ENCODE data around the gene SCRT2. TPM values are rescaled to one million over a fixed set of nuclear protein-coding genes. Genes with fewer than 3 reads are reported as not detected.

SCRT2 gene
- total RNA-seq, 1 donor, result not detected

DNA sequence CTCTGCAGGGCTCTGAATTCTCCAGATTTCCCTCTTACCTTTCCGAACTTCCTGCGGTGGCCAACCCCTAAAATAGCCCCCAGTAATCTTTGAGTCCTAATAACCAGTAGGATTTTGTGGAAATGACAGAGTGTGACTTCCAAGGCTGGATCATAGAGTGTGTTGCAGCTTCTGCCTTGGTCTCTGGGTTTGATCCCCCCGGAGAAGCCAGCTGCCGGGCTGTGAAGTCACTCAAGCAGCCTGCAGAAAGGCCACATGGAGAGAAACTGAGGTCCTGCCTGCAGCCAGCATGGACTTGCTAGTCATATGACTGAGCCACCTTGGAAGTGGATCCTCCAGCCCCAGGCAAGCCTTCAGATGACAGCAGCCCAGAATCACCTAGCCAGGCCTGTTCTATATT, 46.3 kb upstream of the SCRT2 start:
- no peak overlapping the region for H3K27ac ChIP-seq (ENCODE audit: low read depth, low read length)
- no peak for DNase-seq (ENCODE audit: insufficient read length, low spot score, missing footprints)
- no peak overlapping the region for H2AFZ ChIP-seq (ENCODE audit: low read length)
- no peaks in the 10 kb centered on the region for H3K36me3 ChIP-seq (ENCODE audit: insufficient read depth, low read length)
- H3K4me2 ChIP-seq (ENCODE audit: insufficient read depth, low read length), result no peak overlapping the region
- no peaks in the 10 kb centered on the region for H3K4me1 ChIP-seq (ENCODE audit: insufficient read depth, low read length)
- no peak for TF ChIP-seq CTCF (IDR thresholded peaks at IDR 0.05; ENCODE audit: extremely low read depth, low read depth, low read length)
- no peaks in the 10 kb centered on the region for H3K79me2 ChIP-seq (ENCODE audit: insufficient read depth, low read length)
- no peaks in the 10 kb centered on the region for H4K20me1 ChIP-seq (ENCODE audit: insufficient read depth, low read length)
- H3K27me3 ChIP-seq (ENCODE audit: insufficient read depth, low read length), result peaks cover 20% of the 10 kb centered on the region
- H3K4me3 ChIP-seq (ENCODE audit: insufficient read depth, low read length), result no peak overlapping the region
- H3K9me3 ChIP-seq (ENCODE audit: low read depth, low read length), result no peaks in the 10 kb centered on the region

DNA sequence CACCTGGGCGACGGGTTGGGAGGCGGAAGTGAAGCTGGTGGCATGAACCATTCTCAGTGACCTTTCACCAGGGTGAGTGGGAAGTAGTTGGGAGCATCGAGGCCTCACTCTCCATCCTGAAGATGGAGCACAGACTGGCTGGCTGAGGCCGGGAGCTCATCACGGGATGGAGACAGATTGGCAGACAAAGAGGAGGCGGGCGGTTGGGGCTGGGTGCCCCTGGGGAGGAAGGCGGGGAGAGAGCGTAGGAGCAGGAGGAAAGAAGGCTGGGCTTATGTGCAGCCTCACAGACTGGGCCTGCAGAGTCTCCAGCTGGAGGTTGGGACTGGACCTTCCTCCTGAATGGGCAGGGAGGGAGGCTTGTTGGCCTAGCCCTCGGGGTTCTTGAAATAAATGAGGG, 44.2 kb upstream of the SCRT2 start:
- no peaks in the 10 kb centered on the region for H3K4me1 ChIP-seq (ENCODE audit: insufficient read depth, low read length)
- TF ChIP-seq CTCF (IDR thresholded peaks at IDR 0.05; ENCODE audit: extremely low read depth, low read depth, low read length), result no peak

DNA sequence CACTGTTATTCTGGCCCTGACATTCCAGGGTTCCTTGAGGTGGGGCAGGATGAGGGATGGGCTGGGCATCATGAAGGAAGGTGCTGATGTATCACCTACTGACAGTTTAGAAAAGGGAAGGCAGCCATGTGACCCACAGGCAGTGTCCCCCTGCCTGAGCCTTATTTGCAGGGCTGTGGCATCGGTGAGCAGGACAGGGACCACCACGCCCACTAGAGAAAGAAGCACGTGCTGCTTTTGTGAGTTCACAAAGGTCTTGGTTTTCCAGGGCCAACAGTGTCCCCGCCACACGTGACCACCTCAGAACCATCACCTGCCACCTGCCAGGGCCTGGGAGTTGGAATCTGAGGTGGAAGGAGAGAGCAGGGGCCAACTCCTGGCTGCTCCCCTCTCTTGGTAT, 43.5 kb upstream of the SCRT2 start:
- no peak overlapping the region for H3K4me3 ChIP-seq (ENCODE audit: insufficient read depth, low read length)
- H3K36me3 ChIP-seq (ENCODE audit: insufficient read depth, low read length), result no peaks in the 10 kb centered on the region
- no peak overlapping the region for H3K27ac ChIP-seq (ENCODE audit: low read depth, low read length)
- TF ChIP-seq CTCF (IDR thresholded peaks at IDR 0.05; ENCODE audit: extremely low read depth, low read depth, low read length), result no peak
- H2AFZ ChIP-seq (ENCODE audit: low read length), result no peak overlapping the region
- no peaks in the 10 kb centered on the region for H3K9me3 ChIP-seq (ENCODE audit: low read depth, low read length)
- H3K4me2 ChIP-seq (ENCODE audit: insufficient read depth, low read length), result no peak overlapping the region
- no peaks in the 10 kb centered on the region for H3K79me2 ChIP-seq (ENCODE audit: insufficient read depth, low read length)
- no peaks in the 10 kb centered on the region for H4K20me1 ChIP-seq (ENCODE audit: insufficient read depth, low read length)
- DNase-seq (ENCODE audit: insufficient read length, low spot score, missing footprints), result peak; percentile 83
- no peaks in the 10 kb centered on the region for H3K4me1 ChIP-seq (ENCODE audit: insufficient read depth, low read length)
- peaks cover 16% of the 10 kb centered on the region for H3K27me3 ChIP-seq (ENCODE audit: insufficient read depth, low read length)

More for the DNA sequence above, 44.2 kb upstream of the SCRT2 start:
- Histone ChIP-seq H3K27ac (ENCODE audit: low read depth, low read length) (no peak overlapping the region), H3K27me3 (ENCODE audit: insufficient read depth, low read length) (peaks cover 16% of the 10 kb centered on the region), H4K20me1 (ENCODE audit: insufficient read depth, low read length) (no peaks in the 10 kb centered on the region), H3K4me3 (ENCODE audit: insufficient read depth, low read length) (no peak overlapping the region), H3K36me3 (ENCODE audit: insufficient read depth, low read length) (no peaks in the 10 kb centered on the region), H2AFZ (ENCODE audit: low read length) (no peak overlapping the region), H3K4me2 (ENCODE audit: insufficient read depth, low read length) (no peak overlapping the region), H3K79me2 (ENCODE audit: insufficient read depth, low read length) (no peaks in the 10 kb centered on the region), H3K9me3 (ENCODE audit: low read depth, low read length) (no peaks in the 10 kb centered on the region)
- peak; percentile 77 for DNase-seq (ENCODE audit: insufficient read length, low spot score, missing footprints)

DNA sequence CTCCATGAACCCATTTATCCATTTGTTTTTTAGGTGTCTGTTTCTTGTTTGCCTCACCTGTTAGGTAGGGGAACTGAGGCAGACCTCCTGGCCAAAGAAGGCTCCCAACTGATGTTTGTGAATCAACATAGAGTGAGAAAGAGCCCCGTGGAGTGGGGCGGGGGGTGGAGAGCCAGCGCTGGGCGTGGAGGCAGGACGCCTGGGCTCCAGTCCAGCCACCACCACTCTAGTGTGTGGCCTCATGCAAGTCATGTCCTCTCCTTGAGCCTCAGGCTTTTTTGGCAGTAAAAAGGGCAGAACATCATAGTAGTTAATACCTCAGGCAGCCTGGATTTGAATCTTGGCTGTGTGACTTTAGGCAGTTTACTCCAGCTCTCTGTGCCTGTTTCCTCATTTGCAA, 42.2 kb upstream of the SCRT2 start:
- H2AFZ ChIP-seq (ENCODE audit: low read length), result no peak overlapping the region
- no peak overlapping the region for H3K27ac ChIP-seq (ENCODE audit: low read depth, low read length)
- no peak for DNase-seq (ENCODE audit: insufficient read length, low spot score, missing footprints)
- no peaks in the 10 kb centered on the region for H3K36me3 ChIP-seq (ENCODE audit: insufficient read depth, low read length)
- H3K9me3 ChIP-seq (ENCODE audit: low read depth, low read length), result no peaks in the 10 kb centered on the region
- no peak overlapping the region for H3K4me3 ChIP-seq (ENCODE audit: insufficient read depth, low read length)
- peaks cover 16% of the 10 kb centered on the region for H3K27me3 ChIP-seq (ENCODE audit: insufficient read depth, low read length)
- no peak for TF ChIP-seq CTCF (IDR thresholded peaks at IDR 0.05; ENCODE audit: extremely low read depth, low read depth, low read length)
- no peaks in the 10 kb centered on the region for H3K79me2 ChIP-seq (ENCODE audit: insufficient read depth, low read length)
- H4K20me1 ChIP-seq (ENCODE audit: insufficient read depth, low read length), result no peaks in the 10 kb centered on the region
- no peaks in the 10 kb centered on the region for H3K4me1 ChIP-seq (ENCODE audit: insufficient read depth, low read length)
- no peak overlapping the region for H3K4me2 ChIP-seq (ENCODE audit: insufficient read depth, low read length)

All from osteoblast (primary cell).